ENCODE results near the gene DYNC1I1.

- TF ChIP-seq CTCF (conservative IDR thresholded peaks at IDR 0.05) (no peak), ZFX (IDR thresholded peaks at IDR 0.05) (no peak)
Measured at GRCh38 chr7:96061844-96062243, 289.5 kb downstream of the DYNC1I1 start.
